GM21367 (cell line): Measurements from ENCODE around the gene RXRA.

ENCODE experiments used
- ATAC-seq: cut with Tn5 transposase; IDR thresholded peaks from one replicate; pipeline ENCODE4 v1.9.1; 2021; ENCODE audit not compliant: unreplicated experiment

The RXRA gene

DNA sequence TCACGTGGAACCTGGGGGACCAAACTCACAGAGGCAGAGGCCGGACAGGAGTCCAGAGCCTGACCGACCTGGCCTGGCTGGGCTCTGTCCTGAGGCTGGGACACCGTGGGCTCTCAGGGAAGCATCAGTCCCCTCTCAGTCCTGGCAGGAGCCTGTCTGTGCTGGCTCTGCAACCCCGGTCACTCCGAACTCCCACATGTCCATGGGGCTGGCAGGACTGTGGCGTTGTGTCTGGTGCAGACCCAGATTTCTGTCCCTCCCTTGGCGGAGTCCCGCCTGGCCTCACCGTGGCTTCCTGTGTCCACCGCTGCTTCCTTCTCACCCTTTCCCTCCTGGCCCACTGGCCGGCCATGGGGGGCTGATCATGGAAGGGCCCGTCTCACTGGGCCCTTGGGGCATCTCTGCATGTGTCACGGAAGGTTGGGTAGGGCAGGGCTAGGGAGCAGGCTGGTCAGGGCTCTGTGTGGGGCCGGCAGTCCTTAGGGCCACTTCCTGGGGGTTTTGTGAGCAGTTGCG is 68.8 kb downstream of the RXRA start:
- ATAC-seq: no peak

DNA sequence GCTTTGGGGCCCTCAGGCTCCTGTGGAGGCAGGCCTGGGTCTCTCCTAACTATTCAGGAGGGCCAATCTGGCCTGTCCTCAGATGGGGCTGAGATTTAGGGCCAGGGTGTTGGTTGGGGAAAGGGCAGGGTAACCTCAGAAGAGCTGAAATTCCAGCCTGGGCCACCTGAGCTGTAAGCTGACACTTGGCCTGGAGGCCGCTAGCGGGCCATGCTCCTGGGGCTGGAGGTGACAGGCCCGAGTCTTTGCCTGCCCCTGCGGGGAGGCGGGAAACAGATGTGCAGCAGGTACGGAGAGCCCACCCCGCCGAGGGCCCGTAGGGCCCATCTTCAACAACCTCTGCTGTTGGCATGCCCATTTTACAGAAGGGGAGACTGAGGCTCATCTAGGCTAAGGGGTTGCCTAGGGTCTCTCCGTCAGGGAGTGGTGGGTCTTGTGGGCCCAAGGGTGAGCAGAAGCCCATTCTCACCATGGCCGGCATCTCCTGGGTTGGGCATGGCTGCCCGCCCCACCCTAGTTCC is 69.5 kb downstream of the RXRA start:
- ATAC-seq: no peak

DNA sequence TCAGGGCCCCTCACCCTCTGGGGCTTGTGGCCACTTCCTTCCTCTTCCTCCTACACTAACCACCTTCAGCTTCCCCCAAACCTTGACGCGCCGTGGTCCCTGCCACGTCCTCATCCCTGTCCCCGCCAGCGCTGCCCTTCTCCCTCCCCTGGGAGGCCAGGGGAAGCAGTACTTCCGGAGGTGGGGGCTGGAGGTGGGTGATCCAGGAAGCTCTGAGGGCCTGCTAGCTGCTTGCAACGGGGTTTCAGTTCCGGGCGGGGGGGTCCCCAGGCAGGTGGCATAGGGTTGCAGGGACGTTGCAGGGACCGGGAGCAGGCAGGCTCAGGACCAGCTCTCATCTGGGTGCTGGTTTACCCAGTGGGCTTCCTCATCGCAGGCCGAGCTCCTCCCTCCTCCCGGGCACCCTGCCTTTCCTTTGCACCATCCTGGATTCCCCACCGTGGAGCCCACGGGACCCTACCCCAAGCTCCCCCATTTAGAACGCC is 70.0 kb downstream of the RXRA start:
- ATAC-seq: no peak

DNA sequence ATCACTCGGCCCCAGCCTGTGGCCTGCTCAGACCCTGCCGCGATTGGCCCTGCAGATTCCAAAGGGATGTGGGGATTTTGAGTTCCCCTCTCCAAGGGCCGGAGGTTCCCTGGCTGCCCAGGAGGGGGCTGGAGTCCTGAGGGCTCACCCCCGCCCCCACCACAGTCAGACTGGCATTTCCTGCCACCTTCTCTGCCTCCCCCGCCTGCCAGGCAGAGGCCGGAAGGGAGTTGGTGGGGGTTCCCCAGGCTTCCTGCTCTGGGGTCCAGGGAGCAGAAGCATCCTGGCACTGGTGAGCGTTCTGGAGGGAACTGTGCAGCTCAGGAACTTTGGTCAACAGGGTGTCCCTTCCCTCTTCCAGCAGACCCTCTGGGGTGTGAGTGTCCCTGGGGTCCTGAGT is 70.6 kb downstream of the RXRA start:
- ATAC-seq: no peak

DNA sequence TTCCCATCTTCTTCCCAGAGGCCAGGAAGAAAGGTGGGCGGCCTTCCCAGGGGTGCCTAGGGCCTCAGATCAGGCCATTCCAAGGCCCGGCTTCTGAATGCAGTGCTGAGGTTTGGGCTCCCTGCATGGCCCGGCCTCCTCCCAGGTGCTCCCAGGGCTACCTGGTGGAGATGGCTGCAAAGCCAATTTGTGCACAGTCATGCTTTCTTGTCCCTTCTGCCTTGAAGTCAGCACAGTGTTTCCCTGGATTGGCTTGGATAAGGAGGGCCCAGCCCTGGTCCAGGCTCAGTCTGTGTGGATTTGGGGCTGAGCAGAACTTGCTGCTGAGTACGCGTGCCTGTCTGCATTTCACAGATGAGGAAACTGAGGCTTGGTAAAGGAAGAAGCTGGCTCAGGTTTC is 72.5 kb downstream of the RXRA start:
- no peak for ATAC-seq

DNA sequence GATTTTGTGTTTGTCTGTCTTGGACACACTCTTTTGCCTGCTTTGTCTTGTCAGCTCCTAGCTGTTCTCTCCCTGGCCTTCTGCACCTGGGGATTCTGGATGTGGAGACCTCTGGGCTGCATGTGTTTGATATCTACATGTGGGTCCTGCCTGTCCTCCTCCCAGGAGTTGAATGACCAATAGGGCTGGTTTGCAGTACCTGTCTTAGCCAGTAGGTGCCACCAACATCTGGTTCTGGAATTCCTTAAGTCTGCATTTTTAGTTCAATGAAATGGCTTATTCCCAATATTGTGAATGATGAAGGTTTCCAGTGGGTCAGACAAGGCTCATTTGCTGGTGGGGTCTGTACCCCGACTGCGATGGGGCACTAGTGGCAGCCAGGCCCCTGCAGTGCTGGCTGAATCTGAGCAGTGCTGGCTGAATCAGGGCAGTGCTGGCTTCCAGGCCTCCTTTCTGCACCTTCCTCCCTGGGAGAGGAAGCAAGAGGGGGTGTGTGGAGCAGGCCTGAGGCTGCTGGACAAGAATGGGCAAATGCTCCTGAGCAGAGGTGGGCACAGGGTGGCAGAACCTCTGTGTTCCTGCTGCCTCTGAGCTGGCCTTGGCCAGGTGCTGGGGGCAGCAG is 73.3 kb downstream of the RXRA start:
- ATAC-seq: no peak

DNA sequence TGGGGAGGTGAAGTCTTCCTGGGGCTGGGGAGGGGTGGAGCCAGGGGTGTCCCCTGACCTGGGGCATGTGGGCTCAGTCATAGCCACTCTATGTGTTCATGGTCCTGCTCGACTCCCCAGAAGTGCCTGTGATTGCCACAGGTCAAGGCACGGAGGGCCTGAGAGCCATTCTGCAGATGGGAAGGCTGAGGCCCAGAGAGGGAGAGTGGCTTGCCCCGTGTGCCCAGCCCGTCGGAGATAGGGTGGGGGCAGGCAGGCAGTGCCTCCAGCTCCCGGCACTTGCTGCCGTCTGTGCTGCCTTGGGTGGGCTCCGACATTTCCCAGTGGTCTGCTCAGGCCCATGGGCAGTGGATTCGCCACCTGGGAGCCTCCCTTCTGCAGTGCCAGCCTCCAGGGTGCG is 74.0 kb downstream of the RXRA start:
- ATAC-seq: no peak

DNA sequence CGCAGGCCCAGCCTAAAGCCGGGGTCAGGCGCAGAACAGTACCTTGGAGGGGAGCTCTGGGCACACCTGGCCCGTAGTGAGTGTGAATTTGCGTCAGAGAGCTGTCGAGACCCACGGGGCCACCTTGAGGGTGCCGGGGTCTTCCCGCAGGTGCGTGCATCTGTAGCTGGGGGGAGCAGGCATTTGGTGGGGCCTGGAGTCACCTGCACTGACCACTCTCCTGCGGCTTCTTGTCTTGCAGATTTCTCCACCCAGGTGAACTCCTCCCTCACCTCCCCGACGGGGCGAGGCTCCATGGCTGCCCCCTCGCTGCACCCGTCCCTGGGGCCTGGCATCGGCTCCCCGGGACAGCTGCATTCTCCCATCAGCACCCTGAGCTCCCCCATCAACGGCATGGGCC is 75.1 kb downstream of the RXRA start:
- no peak for ATAC-seq

DNA sequence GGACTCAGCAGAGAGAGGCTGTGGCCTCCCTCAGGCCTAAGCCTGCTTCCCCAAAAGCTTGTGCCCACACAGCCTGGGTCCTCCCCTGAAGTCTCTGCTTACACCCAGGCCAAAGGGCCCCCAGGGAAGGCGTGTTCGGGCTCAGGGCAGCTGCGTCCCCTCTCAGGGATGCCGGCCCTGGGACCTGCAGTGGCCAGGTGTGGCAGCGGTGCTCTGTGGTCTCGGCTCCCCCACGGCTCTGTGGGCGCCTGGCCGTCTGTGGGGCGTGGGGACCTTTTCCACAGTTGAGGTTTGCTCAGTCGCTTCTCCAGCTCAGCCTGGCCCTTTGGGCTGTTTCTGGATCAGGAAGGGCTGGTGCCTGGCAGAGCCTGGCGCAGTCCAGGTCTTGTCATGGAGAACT is 75.9 kb downstream of the RXRA start:
- no peak for ATAC-seq

DNA sequence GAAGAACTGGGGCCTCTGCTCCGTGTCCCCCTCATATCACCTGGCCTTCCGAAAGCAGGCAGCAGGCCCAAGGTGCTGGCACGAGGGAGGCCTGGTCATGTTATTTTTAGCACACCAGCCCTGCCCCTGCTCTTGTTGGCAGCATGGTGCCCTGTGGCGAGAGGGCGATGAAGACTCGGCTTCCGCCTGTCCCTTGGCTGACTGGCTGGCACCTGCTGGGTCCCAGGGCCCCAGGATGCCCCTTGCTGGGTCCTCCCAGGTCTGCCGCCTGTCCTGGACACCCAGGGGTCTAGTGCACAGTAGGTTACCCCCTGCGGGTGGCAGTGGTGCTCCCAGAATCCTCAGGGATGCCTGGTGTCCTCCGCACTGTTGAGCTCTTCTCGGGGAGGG is 77.0 kb downstream of the RXRA start:
- no peak for ATAC-seq

DNA sequence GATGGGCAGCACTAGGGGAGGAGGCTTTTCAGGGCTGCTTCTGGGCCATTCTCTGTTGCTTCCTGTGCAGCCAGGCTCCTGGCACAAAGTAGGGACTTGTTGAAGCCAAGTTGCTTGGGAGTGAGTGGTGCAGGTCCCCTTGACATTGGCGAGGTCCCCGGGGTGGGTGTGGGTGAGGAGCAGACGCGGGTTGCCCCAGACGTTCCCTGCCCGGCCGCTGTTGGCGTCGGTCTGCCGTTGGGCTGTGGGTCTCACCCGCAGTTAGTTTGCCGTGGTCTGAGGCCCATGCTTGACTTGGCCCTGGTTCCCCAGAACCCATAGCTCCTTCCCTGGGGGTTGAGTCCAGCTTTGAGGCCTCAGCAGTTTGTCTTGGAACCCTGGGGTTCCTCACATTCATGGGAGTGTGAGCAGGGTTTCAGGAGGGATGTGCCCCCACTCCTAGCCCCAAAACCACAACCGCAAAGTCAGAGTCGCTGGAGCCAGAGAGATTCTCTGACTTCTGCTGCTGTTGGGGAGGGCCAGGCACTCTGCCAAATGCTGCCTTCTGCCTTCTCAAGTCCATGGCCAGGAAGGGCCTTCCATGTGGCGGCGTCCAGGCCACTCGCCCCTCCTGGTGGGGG is 77.5 kb downstream of the RXRA start:
- no peak for ATAC-seq

DNA sequence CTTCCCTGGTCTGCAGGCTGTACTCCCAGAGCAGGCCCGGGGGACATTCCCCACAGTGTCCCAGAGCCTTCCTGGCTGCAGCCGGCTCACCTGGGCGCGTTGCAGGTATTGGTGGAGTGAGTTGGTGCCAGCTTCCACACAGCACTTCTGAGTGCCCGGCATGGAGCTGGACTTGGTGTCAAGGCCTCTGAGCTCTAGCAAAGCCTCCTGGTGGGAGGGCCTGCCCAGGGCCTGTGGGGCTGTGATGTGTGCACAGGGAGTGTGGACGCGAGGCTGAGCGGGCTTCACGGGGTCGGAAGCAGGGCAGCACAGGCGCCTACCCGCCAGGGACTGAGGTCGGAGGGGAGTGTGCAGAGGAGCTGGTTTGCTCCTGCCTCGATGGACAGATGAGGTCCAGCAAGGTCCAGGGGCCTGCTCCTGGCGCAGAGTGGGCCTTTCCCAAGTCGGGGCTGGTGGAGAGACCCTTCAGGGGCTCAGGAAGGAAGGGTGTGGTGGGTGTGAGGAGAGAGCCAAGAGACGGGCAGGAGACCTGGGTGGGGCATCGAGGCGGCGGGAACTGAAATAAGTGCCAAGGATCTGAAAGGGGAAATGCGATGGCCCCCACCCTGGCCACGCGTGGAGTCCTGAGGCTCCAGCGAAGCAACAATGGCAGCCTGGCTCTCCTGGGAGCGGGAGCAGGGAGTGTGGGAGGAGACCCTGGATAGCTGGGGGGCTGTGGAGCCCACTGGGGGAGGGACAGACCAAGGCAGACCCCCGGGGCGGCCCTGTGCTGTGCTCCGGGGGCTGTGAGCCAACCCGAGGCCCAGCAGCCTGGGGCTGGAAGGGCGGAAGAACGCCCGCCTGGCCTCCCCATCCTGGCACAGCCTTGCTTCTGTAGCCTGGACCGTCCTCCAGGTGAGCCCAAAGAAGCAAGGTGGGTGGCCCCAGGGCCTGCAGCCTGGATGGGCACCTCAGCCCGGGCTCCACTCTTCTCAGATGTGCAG is 78.4 kb downstream of the RXRA start:
- no peak for ATAC-seq

DNA sequence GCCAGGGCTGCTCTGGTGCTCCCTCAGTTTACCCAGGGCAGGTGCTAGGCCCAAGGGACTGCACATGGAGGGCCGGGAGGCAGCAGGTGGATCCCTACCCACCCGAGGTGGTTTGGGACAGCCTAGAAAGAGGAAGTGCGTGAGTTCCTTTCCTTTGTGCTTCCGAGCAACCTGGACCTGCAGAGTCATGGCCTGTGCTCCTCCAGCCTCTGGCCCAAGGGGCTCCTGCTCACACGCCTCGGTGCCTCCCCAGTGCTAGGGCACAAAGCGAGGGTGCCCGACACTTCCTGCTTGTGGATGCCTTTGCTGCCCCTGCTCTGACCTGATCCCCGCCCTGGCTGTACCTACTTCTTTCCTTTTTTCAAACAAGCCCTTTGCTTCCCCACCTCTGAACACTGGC is 79.3 kb downstream of the RXRA start:
- no peak for ATAC-seq

DNA sequence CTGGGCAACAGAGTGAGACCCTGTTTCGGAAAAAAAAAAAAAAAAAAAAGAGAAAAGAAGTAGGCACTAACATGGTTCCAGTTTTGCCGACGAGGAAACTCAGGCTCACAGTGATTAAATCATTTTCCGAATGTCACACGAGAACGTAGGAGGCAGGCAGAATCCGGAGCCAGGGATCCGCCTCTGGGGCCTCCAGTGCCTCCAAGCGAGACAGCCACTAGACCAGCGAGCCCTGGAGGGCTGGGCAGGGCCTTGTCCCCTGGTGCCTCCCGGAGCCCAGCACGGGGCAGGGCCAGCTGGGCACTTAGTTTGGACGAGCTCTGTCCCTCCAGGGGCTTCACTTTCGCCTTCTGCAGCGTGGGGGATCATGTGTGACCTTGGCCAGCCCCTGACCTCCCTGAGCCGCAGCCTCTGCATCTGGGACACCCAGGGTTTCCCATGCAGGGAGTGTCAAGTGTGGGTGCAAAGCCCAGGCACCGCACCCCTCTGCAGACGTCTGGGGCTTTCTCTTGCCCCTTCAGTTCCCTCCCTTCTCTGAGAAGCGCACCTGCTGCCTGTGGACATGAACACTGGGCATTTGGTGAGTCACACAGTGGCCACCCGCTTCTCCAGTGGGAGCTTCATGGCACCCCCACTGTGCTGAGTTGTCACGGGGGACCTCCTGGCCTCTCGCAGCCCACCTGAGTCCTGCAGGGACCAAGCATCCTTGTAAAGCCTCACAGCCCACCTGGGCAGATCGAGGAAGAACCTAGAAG is 80.3 kb downstream of the RXRA start:
- no peak for ATAC-seq

DNA sequence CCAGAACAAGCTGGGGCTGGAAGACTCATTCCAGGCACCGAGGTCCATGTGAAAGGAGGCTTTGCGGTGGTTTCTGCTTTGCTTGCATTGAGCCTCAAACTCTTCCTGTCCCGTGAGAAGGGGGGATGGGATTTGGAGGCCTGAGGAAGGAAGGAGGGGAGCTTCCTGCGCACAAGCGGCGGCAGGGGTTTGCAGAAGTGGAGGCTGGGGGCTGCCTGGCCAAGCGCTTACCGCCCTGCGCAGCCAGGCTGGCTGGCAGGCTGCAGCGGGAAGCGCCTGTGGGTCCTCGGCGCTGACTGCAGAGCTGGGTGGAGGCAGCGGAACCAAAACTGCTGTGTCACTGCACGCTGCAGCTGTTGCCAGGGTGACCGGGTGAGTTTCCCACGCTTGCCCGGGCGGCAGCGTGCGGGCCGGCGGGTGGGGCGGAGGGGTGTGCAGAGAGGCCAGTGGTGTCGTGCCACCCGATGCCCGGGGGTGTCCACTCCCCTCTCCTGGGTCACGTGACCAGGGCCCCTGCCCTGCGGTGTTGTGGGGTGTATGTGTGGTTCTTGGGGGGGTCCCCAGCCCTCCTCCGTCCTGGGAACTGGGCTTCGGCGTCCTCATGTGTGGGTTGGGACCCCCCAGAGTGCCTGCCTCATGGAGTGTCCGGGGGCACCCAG is 81.0 kb downstream of the RXRA start:
- ATAC-seq: peak; percentile 48

DNA sequence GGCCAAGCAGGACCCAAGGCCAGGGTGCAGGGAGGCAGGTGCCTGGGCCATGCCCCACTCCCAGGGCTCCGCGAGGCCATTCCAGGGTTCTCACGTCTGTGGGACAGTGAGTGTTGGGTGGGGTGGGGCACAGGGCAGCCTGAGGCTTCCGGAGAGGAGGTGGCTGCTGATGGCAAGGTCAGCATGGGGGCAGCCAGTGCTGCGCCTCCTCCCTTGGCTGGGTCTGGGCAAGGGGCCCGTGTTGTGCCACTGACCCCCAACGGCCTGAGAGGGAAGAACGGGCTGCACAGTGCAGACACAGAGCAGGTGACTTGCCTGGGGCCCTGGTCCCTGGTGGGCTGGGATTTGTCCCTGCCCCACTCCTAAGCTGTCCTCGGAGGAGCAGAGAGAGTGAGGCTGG is 82.1 kb downstream of the RXRA start:
- no peak for ATAC-seq

DNA sequence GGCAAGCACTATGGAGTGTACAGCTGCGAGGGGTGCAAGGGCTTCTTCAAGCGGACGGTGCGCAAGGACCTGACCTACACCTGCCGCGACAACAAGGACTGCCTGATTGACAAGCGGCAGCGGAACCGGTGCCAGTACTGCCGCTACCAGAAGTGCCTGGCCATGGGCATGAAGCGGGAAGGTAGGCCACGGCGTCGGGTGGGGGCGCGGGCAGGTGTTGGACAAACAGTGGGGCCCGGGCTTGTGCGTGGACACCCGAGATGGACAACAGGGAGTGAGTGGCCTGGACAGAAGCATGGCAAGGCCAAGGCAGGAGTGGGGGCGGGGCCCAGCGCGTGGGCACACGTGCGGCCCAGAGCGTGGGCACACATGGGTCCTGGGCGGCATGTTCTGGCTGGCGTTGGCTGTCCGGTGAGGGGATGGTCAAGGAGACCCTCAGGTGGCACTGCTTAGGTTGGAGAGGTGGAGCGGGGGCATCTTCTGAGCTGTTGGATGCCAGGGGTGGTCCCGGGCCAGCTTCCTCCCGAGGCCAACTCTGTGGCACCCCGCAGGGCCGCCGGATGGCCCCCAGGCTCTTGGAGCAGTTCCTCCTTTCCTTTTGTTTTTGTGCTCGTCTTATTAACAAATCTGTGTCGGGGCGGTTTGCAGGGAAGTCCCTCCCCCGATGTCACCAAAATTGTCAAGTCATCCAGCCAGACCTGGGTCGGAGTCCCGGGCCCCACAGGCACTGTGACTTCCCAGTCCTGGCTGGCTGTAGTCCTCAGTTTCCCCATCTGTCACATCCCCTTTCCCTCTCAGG is 82.9 kb downstream of the RXRA start:
- ATAC-seq: no peak

DNA sequence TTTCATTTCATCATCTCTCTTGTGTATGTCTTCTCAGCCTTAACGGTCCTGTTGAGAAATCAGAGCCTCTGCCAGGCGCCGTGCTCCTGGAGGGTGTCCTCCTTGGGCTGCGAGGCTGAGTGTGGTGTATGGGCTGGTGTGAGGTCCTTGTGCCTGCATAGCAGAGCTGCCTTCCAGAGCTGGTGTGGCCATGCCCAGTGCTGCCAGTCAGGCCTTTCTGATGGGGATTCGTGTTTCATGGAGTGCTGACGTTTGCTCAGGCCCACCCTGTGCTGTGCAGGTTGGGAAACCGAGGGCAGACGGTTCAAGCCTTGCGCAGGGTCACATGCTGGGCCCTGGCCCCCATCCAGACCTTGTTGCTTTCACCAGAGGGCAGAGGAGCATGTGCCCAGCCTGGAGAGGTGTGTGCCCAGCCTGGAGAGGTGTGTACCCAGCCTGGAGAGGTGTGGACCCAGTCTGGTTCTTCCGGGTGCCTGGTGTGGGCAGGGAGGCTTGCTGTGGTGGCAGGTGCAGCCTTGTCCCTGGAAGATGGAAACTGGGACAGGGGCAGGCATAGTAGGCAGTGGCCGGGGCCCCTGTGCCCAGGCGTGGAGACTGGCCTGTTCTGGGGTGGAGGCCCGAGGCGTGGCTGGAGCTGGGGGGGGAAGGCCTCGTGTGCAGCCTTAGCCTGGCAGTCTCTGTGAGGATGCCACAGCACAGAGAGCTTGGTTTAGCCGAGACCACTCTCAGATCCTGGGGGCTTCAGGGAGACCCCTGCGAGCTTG is 84.0 kb downstream of the RXRA start:
- no peak for ATAC-seq

DNA sequence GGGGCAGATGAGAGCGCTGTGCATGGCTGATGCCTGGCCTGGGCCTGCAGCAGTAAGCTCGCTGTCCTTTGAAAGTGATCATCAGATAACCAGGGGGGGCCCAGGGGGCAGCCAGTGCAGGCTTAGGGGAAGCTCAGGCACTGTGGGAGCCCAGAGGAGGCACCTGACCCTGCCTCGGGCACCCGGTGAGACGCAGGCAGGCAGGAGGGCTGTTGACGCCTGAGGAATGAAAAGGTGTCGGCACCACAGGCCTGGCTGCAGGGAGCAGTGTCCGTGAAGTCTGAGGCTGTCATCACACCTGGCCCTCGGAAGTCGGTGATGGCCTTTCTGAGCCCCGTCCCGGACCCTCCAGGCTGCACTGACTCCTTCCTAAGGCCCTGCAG is 84.6 kb downstream of the RXRA start:
- no peak for ATAC-seq
